H9 (cell line): ENCODE results near the gene CHST8. TPM values are rescaled to one million over a fixed set of nuclear protein-coding genes. Genes with fewer than 3 reads are reported as not detected.

Experiments
- DNase-seq: peaks from one replicate; pipeline ENCODE4 v3.0.0-alpha.2; 2017
- H2AFZ ChIP-seq: one replicate; pipeline ENCODE4 v1.6.1; 2013; ENCODE audit warnings: mild to moderate bottlenecking, low read length, control low read depth, moderate library complexity
- H2AK5ac ChIP-seq: 2 replicates; pipeline ENCODE4 v1.6.1; 2013; ENCODE audit warnings: low read length, control low read depth, mixed read lengths; ENCODE audit not compliant: insufficient read length
- H2BK120ac ChIP-seq: one replicate; pipeline ENCODE4 v1.6.1; 2013; ENCODE audit warnings: low read depth, mild to moderate bottlenecking, low read length, control low read depth, inconsistent platforms; ENCODE audit not compliant: poor library complexity, severe bottlenecking
- H2BK12ac ChIP-seq: 2 replicates; pipeline ENCODE4 v1.6.1; 2013; ENCODE audit warnings: low read length, control low read depth, mixed read lengths, low read depth; ENCODE audit not compliant: insufficient read length
- H2BK15ac ChIP-seq: 2 replicates; pipeline ENCODE4 v1.6.1; 2013; ENCODE audit warnings: low read depth, low read length, control low read depth
- H2BK20ac ChIP-seq: one replicate; pipeline ENCODE4 v1.6.1; 2013; ENCODE audit warnings: low read depth, mild to moderate bottlenecking, low read length, control low read depth, inconsistent platforms; ENCODE audit not compliant: poor library complexity, severe bottlenecking
- H2BK5ac ChIP-seq: 2 replicates; pipeline ENCODE4 v1.6.1; 2013; ENCODE audit warnings: low read length, control low read depth, mixed read lengths; ENCODE audit not compliant: insufficient read length
- H3K14ac ChIP-seq: 2 replicates; pipeline ENCODE4 v1.6.1; 2013; ENCODE audit warnings: low read length, control low read depth; ENCODE audit not compliant: insufficient read depth
- H3K18ac ChIP-seq: 2 replicates; pipeline ENCODE4 v1.6.1; 2013; ENCODE audit warnings: low read depth, mild to moderate bottlenecking, mixed read lengths, low read length, control low read depth; ENCODE audit not compliant: insufficient read length
- H3K23ac ChIP-seq: 2 replicates; pipeline ENCODE4 v1.6.1; 2013; ENCODE audit warnings: low read length, control low read depth, mixed read lengths, low read depth; ENCODE audit not compliant: insufficient read length
- H3K23me2 ChIP-seq: 2 replicates; pipeline ENCODE4 v1.6.1; 2013; ENCODE audit warnings: low read depth, mild to moderate bottlenecking, mixed read lengths, low read length, control low read depth; ENCODE audit not compliant: insufficient read length, poor library complexity, severe bottlenecking
- H3K27ac ChIP-seq: 2 replicates; pipeline ENCODE4 v1.5.1; 2013; ENCODE audit warnings: low read length, control low read depth, mixed read lengths, low read depth; ENCODE audit not compliant: insufficient read length
- H3K27me3 ChIP-seq: 2 replicates; pipeline ENCODE4 v1.6.1; 2013; ENCODE audit warnings: low read length, control low read depth, inconsistent platforms; ENCODE audit not compliant: insufficient read depth
- H3K4ac ChIP-seq: 2 replicates; pipeline ENCODE4 v1.6.1; 2013; ENCODE audit warnings: low read depth, mild to moderate bottlenecking, control low read depth, inconsistent platforms, low read length, moderate library complexity
- H3K4me1 ChIP-seq: 2 replicates; pipeline ENCODE4 v1.6.1; 2013; ENCODE audit warnings: low read length, control low read depth, inconsistent platforms; ENCODE audit not compliant: insufficient read depth
- H3K4me2 ChIP-seq: 2 replicates; pipeline ENCODE4 v1.6.1; 2013; ENCODE audit warnings: low read length, control low read depth, mixed read lengths; ENCODE audit not compliant: insufficient read length, insufficient read depth
- H3K56ac ChIP-seq: 2 replicates; pipeline ENCODE4 v1.6.1; 2013; ENCODE audit warnings: low read depth, mild to moderate bottlenecking, mixed read lengths, low read length, control low read depth; ENCODE audit not compliant: insufficient read length
- H3K79me1 ChIP-seq: 2 replicates; pipeline ENCODE4 v1.6.1; 2013; ENCODE audit warnings: low read depth, mild to moderate bottlenecking, moderate library complexity, low read length, control low read depth, inconsistent platforms; ENCODE audit not compliant: insufficient read depth, poor library complexity, severe bottlenecking
- H3K79me2 ChIP-seq: 2 replicates; pipeline ENCODE4 v1.6.1; 2013; ENCODE audit warnings: low read length, control low read depth, inconsistent platforms; ENCODE audit not compliant: insufficient read depth
- H3K9ac ChIP-seq: 2 replicates; pipeline ENCODE4 v1.6.1; 2013; ENCODE audit warnings: low read length, control low read depth, mixed read lengths; ENCODE audit not compliant: insufficient read length; ENCODE audit errors: extremely low read depth
- H3K9me3 ChIP-seq: one replicate; pipeline ENCODE4 v1.6.1; 2013; ENCODE audit warnings: low read depth, low read length, inconsistent platforms; ENCODE audit not compliant: control insufficient read depth
- H3T11ph ChIP-seq: one replicate; pipeline ENCODE4 v1.6.1; 2013; ENCODE audit warnings: mild to moderate bottlenecking, low read length, control low read depth, inconsistent platforms
- H4K20me1 ChIP-seq: one replicate; pipeline ENCODE4 v1.6.1; 2013; ENCODE audit not compliant: control insufficient read depth, insufficient read length, insufficient read depth
- H4K5ac ChIP-seq: 2 replicates; pipeline ENCODE4 v1.6.1; 2013; ENCODE audit warnings: low read depth, mild to moderate bottlenecking, mixed read lengths, low read length, control low read depth; ENCODE audit not compliant: insufficient read length
- H4K8ac ChIP-seq: replicated peaks from 2 replicates; pipeline ENCODE4 v1.6.1; 2013; ENCODE audit warnings: low read length, control low read depth, mixed read lengths, low read depth; ENCODE audit not compliant: insufficient read length
- H4K91ac ChIP-seq: 2 replicates; pipeline ENCODE4 v1.6.1; 2013; ENCODE audit warnings: low read depth, mild to moderate bottlenecking, moderate library complexity, mixed read lengths, low read length, control low read depth; ENCODE audit not compliant: insufficient read length
- H3K27ac Mint-ChIP-seq, 3 experiments: 2 replicates in 2 of 3; 3 replicates in 1 of 3; pipeline ENCODE4 v1.8.0; 2020 to 2021; ENCODE audit warnings: mixed read lengths in 3 of 3, mild to moderate bottlenecking in 1 of 3, moderate library complexity in 1 of 3
- H3K27me3 Mint-ChIP-seq: 2 replicates; pipeline ENCODE4 v1.8.0; 2021; ENCODE audit warnings: low read depth, mild to moderate bottlenecking, moderate library complexity, mixed read lengths
- H3K36me3 Mint-ChIP-seq, 3 experiments: 2 replicates in 2 of 3; 3 replicates in 1 of 3; pipeline ENCODE4 v1.8.0; 2020 to 2021; ENCODE audit warnings: low read depth in 3 of 3, mixed read lengths in 3 of 3; ENCODE audit not compliant: insufficient read depth in 1 of 3
- H3K4me1 Mint-ChIP-seq, 2 experiments: 2 replicates each; pipeline ENCODE4 v1.8.0; 2020; ENCODE audit warnings: mixed read lengths in 2 of 2
- H3K4me3 Mint-ChIP-seq, 2 experiments: 2 replicates in 1 of 2; 3 replicates in 1 of 2; pipeline ENCODE4 v1.8.0; 2020 to 2021; ENCODE audit warnings: mild to moderate bottlenecking in 2 of 2, mixed read lengths in 2 of 2, moderate library complexity in 1 of 2
- H3K9me3 Mint-ChIP-seq, 2 experiments: 2 replicates in 1 of 2; 3 replicates in 1 of 2; pipeline ENCODE4 v1.8.0; 2020; ENCODE audit warnings: mild to moderate bottlenecking in 2 of 2, mixed read lengths in 2 of 2, moderate library complexity in 1 of 2
- CTCF ChIP-seq: fragments of 200-600 bp; sonication (generic); conservative IDR thresholded peaks from 3 replicates; pipeline ENCODE4 v1.8.0; 2021; ENCODE audit warnings: antibody characterized with exemption, mild to moderate bottlenecking
- WGBS: extraction: QIAGEN DNeasy Blood & Tissue Kit; methylation state at CpG from one replicate; pipeline ENCODE4 v1.1.7; 2013; ENCODE audit warnings: missing lambda C conversion rate, low lambda C conversion rate, mixed read lengths; ENCODE audit not compliant: insufficient read length; ENCODE audit errors: extremely low coverage; 5-methylcytosine and 5-hydroxymethylcytosine counted together
- total RNA-seq: library from RNA; stranded (reverse); gene quantifications from 2 replicates; pipeline ENCODE4 v1.2.1, GENCODE V29; 2021

CHST8 gene
- total RNA-seq, 1 experiment from 2014 or later: 5.1 TPM

GRCh38 chr19:33644284-33644836, 22.6 kb downstream of the CHST8 start:
- Histone ChIP-seq H3K4ac (no peak overlapping the region), H3K23me2 (no peaks in the 10 kb centered on the region), H3K56ac (no peak overlapping the region), H4K91ac (no peak overlapping the region), H2BK120ac (no peak overlapping the region), H4K8ac (no peak overlapping the region), H3K9ac (no peak overlapping the region), H2BK15ac (no peak overlapping the region), H3K4me2 (no peak overlapping the region), H4K5ac (no peak overlapping the region), H3K4me1 (peaks cover 8% of the 10 kb centered on the region; the same call in 1 of the 2 replicates), H3K27me3 (no peaks in the 10 kb centered on the region), H2BK5ac (no peak overlapping the region), H2BK20ac (no peak overlapping the region), H3T11ph (no peak overlapping the region), H3K14ac (no peak overlapping the region), H3K9me3 (no peaks in the 10 kb centered on the region), H2AK5ac (no peak overlapping the region), H2AFZ (no peak overlapping the region), H3K79me2 (no peaks in the 10 kb centered on the region; the same call in 1 of the 2 replicates), H3K27ac (no peak overlapping the region), H3K79me1 (no peaks in the 10 kb centered on the region), H2BK12ac (no peak overlapping the region), H3K23ac (no peak overlapping the region), H3K18ac (no peak overlapping the region), H4K20me1 (no peaks in the 10 kb centered on the region)
- no peak for TF ChIP-seq CTCF
- DNase-seq: no peak
- Mint-ChIP-seq H3K4me1 (peaks cover 21 to 23% of the 10 kb centered on the region in 2 experiments), H3K9me3 (no peaks in the 10 kb centered on the region), H3K27me3 (peaks cover 2% of the 10 kb centered on the region; the same call in 1 of the 2 replicates), H3K4me3 (no peak overlapping the region), H3K27ac (no peak overlapping the region), H3K36me3 (no peaks in the 10 kb centered on the region; a peak in 1 of 7 replicates)
- WGBS: no CpG with 5 or more reads among the region's 9 CpGs
